Glutamatergic neuron (in vitro differentiated cells): Measurements from ENCODE around the gene NDUFS4. TPM values are rescaled to one million over a fixed set of nuclear protein-coding genes. Genes with fewer than 3 reads are reported as not detected.

ENCODE experiments used
- DNase-seq: peaks from one replicate; pipeline ENCODE4 v3.0.0; 2022
- H3K27ac Mint-ChIP-seq: one replicate; pipeline ENCODE4 v1.8.0; 2020; ENCODE audit warnings: mild to moderate bottlenecking, mixed read lengths, inconsistent platforms; ENCODE audit not compliant: unreplicated experiment
- H3K27me3 Mint-ChIP-seq: one replicate; pipeline ENCODE4 v1.8.0; 2020; ENCODE audit warnings: mild to moderate bottlenecking, moderate library complexity, mixed read lengths, inconsistent platforms; ENCODE audit not compliant: unreplicated experiment
- H3K36me3 Mint-ChIP-seq: one replicate; pipeline ENCODE4 v1.8.0; 2020; ENCODE audit warnings: mild to moderate bottlenecking, mixed read lengths, inconsistent platforms; ENCODE audit not compliant: unreplicated experiment
- H3K4me1 Mint-ChIP-seq: one replicate; pipeline ENCODE4 v1.8.0; 2020; ENCODE audit warnings: mild to moderate bottlenecking, low read depth, mixed read lengths, inconsistent platforms; ENCODE audit not compliant: unreplicated experiment
- H3K4me3 Mint-ChIP-seq: one replicate; pipeline ENCODE4 v1.8.0; 2020; ENCODE audit warnings: mild to moderate bottlenecking, mixed read lengths, inconsistent platforms; ENCODE audit not compliant: unreplicated experiment
- H3K9me3 Mint-ChIP-seq: one replicate; pipeline ENCODE4 v1.8.0; 2020; ENCODE audit warnings: mild to moderate bottlenecking, moderate library complexity, mixed read lengths, inconsistent platforms; ENCODE audit not compliant: unreplicated experiment
- CTCF ChIP-seq: fragments of 200-600 bp; sonication (generic); IDR thresholded peaks from one replicate; pipeline ENCODE4 v1.5.0; 2021; ENCODE audit not compliant: partially characterized antibody, unreplicated experiment
- total RNA-seq: library from RNA; stranded (reverse); fragmentation: NEBNext Ultra II Directional; extraction: Animal tissue kit (Norgen Biotek cat#: 25700); gene quantifications from one replicate; pipeline ENCODE4 v1.2.1, GENCODE V29; 2021; ENCODE audit not compliant: unreplicated experiment

The NDUFS4 gene
- total RNA-seq, 1 donor from 2014 or later: 87.3 TPM

DNA sequence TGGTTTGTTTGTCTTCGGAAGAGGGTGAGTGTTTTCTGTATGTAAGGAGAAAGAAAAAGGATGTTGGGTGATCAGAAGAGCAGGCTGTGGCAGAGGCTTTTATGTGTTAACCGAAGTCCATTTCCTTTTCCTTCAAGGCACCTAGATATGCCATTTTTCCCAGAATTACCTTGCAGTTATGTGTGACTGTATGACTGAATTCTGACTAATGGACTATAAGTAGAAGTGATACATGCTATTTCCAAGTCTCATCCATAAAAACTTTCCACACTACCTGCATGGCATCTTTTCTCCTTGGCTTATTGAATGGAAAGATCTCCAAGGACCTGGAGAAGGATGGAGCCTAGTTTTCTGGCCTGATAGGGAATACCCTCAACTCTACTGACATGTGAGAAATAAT lies 10.6 kb upstream of the NDUFS4 start:
- TF ChIP-seq CTCF: no peak

DNA sequence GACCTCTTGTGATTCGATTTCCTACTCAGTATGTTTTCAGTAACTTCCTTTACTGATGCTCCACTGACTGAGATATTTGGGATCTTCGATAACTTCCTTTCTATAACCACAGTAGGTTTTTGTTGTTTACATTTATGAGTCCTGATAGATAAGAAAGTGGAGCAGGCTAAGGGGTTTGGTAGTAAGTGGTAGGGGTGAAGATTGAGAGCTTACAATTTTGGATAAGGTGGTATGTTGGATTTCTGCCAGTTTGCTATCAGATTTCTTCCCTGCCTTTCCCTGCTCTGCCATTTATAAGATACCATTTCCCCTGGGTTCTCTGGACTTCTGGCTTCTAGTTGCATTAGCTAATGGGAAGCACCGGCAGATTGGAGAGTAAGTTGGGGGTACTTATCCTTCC lies 7.9 kb upstream of the NDUFS4 start:
- peaks cover 7% of the 10 kb centered on the region for H3K4me1 Mint-ChIP-seq
- no peak for TF ChIP-seq CTCF
- no peak overlapping the region for H3K4me3 Mint-ChIP-seq
- no peaks in the 10 kb centered on the region for H3K27me3 Mint-ChIP-seq
- H3K9me3 Mint-ChIP-seq: peaks cover 3% of the 10 kb centered on the region
- no peak for DNase-seq
- H3K36me3 Mint-ChIP-seq: no peaks in the 10 kb centered on the region
- H3K27ac Mint-ChIP-seq: no peak overlapping the region

More for the DNA sequence above, 10.6 kb upstream of the NDUFS4 start:
- Mint-ChIP-seq H3K27ac (no peak overlapping the region), H3K4me1 (peaks cover 7% of the 10 kb centered on the region), H3K27me3 (no peaks in the 10 kb centered on the region), H3K4me3 (no peak overlapping the region), H3K36me3 (no peaks in the 10 kb centered on the region), H3K9me3 (peaks cover 1% of the 10 kb centered on the region)
- no peak for DNase-seq

DNA sequence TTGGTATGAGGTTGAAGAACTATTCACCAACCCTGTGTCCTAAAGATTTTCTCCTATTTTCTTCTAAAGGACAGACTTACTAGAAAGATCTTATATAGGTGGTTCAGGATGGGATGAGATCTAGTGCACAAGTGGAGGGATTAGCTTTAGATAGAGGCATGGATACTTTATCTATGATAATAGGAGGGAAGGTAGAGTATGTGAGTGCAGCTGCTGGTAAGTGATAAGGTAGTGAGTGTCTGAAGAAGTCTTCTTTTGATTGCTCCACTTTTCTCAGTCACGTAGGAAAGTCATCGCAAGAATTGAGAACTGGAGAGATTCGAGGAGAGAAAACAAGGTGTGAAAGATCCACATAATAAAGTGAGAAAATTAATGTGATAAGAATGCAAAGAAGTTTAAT lies 6.0 kb upstream of the NDUFS4 start:
- peaks cover 4% of the 10 kb centered on the region for H3K9me3 Mint-ChIP-seq
- TF ChIP-seq CTCF: no peak
- DNase-seq: no peak
- no peak overlapping the region for H3K27ac Mint-ChIP-seq
- peaks cover 7% of the 10 kb centered on the region for H3K4me1 Mint-ChIP-seq
- H3K4me3 Mint-ChIP-seq: no peak overlapping the region
- no peaks in the 10 kb centered on the region for H3K27me3 Mint-ChIP-seq
- H3K36me3 Mint-ChIP-seq: no peaks in the 10 kb centered on the region

- peaks cover 4% of the 10 kb centered on the region for H3K9me3 Mint-ChIP-seq
- no peak overlapping the region for H3K27ac Mint-ChIP-seq
- no peaks in the 10 kb centered on the region for H3K36me3 Mint-ChIP-seq
- H3K27me3 Mint-ChIP-seq: no peaks in the 10 kb centered on the region
- no peak for DNase-seq
- peaks cover 7% of the 10 kb centered on the region for H3K4me1 Mint-ChIP-seq
- no peak for TF ChIP-seq CTCF
- H3K4me3 Mint-ChIP-seq: no peak overlapping the region
Observed at GRCh38 chr5:53555160-53555559, 5.3 kb upstream of the NDUFS4 start.

GRCh38 chr5:53556001-53556400 lies 4.4 kb upstream of the NDUFS4 start:
- no peaks in the 10 kb centered on the region for H3K36me3 Mint-ChIP-seq
- no peak for DNase-seq
- H3K4me1 Mint-ChIP-seq: peaks cover 8% of the 10 kb centered on the region
- TF ChIP-seq CTCF: no peak
- no peaks in the 10 kb centered on the region for H3K27me3 Mint-ChIP-seq
- H3K9me3 Mint-ChIP-seq: peaks cover 11% of the 10 kb centered on the region
- H3K4me3 Mint-ChIP-seq: no peak overlapping the region
- no peak overlapping the region for H3K27ac Mint-ChIP-seq
